ENCODE results near the gene LLGL2. TPM values are rescaled to one million over a fixed set of nuclear protein-coding genes. Genes with fewer than 3 reads are reported as not detected.
A peak's percentile ranks its signal among the peaks of the same experiment; 100 is the strongest.

Gene LLGL2
- total RNA-seq, 1 experiment from 2014 or later = 156 TPM

GRCh38 chr17:75547091-75547490, 21.6 kb downstream of the LLGL2 start:
- H3K27ac ChIP-seq = no peak overlapping the region
- H3K79me2 ChIP-seq (ENCODE audit: low read depth) = peaks cover 6% of the 10 kb centered on the region; the same call in 1 of the 2 replicates
- H2AFZ ChIP-seq = no peak overlapping the region
- ChIA-PET POLR2A (ENCODE audit: unreplicated experiment) (no interaction called here), CTCF (no interaction called here)
- no peaks in the 10 kb centered on the region for H3K9me3 ChIP-seq (ENCODE audit: insufficient read depth, low read depth)
- no peak for DNase-seq
- peaks cover 41% of the 10 kb centered on the region for H3F3A ChIP-seq (ENCODE audit: insufficient read depth, low read depth)
- no peaks in the 10 kb centered on the region for H4K20me1 ChIP-seq (ENCODE audit: insufficient read depth)
- H3K36me3 ChIP-seq (ENCODE audit: low read depth) = no peaks in the 10 kb centered on the region
- BruUV-seq (replicated peaks) = no TSS peak
- no peaks in the 10 kb centered on the region for H3K9me2 ChIP-seq (ENCODE audit: insufficient read depth)
- TF ChIP-seq EZH2 (IDR thresholded peaks at IDR 0.05; ENCODE audit: low read depth) (no peak), CTCF (conservative IDR thresholded peaks at IDR 0.05) (no peak)
- no peaks in the 10 kb centered on the region for H3K27me3 ChIP-seq (ENCODE audit: insufficient read depth, low read depth)
- H3K4me2 ChIP-seq = no peak overlapping the region
- no peak overlapping the region for H3K4me3 ChIP-seq
- H3K4me1 ChIP-seq (replicated peaks; ENCODE audit: insufficient read depth) = peaks cover 31% of the 10 kb centered on the region
- intact Hi-C loops (cut with micrococcal nuclease; ENCODE audit: unreplicated experiment) = loop anchor here (5.0 kb wide), 1 partner anchor 40 kb away; the partner anchor contains the start of gene MYO15B

- CTCF ChIA-PET = interaction anchor here (2.0 kb wide), 1 partner anchor 85 kb away, joined by 6 read pairs; the partner anchor contains the start of gene SMIM5
- POLR2A ChIA-PET (ENCODE audit: unreplicated experiment) = interaction anchor here (0.6 to 1.8 kb wide), 4 partner anchors 17 to 231 kb away, joined by 3 to 35 read pairs (median 15); partner anchors contain the start of gene LLGL2
These were observed 23.3 kb downstream of the LLGL2 start for GRCh38 chr17:75548813-75549212.

More at GRCh38 chr17:75548813-75549212, 23.3 kb downstream of the LLGL2 start:
- no peak for DNase-seq
- intact Hi-C loops (cut with micrococcal nuclease; ENCODE audit: unreplicated experiment) = loop anchor here (1.0 to 5.0 kb wide), 2 partner anchors 18 to 38 kb away; partner anchors contain the start of gene MYO15B
- no peaks in the 10 kb centered on the region for H3K36me3 ChIP-seq (ENCODE audit: low read depth)
- peak overlapping the region; percentile 94 for H3K27ac ChIP-seq
- H4K20me1 ChIP-seq (ENCODE audit: insufficient read depth) = no peaks in the 10 kb centered on the region
- H3K4me2 ChIP-seq = peak overlapping the region; percentile 80
- no peaks in the 10 kb centered on the region for H3K9me3 ChIP-seq (ENCODE audit: insufficient read depth, low read depth)
- H3K27me3 ChIP-seq (ENCODE audit: insufficient read depth, low read depth) = no peaks in the 10 kb centered on the region
- peaks cover 44% of the 10 kb centered on the region for H3F3A ChIP-seq (ENCODE audit: insufficient read depth, low read depth)
- H3K79me2 ChIP-seq (ENCODE audit: low read depth) = peaks cover 8% of the 10 kb centered on the region; the same call in 1 of the 2 replicates
- H3K4me3 ChIP-seq = peak overlapping the region; percentile 23; the same call in 1 of the 2 replicates
- no peaks in the 10 kb centered on the region for H3K9me2 ChIP-seq (ENCODE audit: insufficient read depth)
- TSS peak; percentile 93 for BruUV-seq (replicated peaks)
- peaks cover 31% of the 10 kb centered on the region for H3K4me1 ChIP-seq (replicated peaks; ENCODE audit: insufficient read depth)
- 0 out of 2 replicates have a peak overlapping the region, but pooled peaks have one; percentile 1 for H2AFZ ChIP-seq
- TF ChIP-seq CTCF (conservative IDR thresholded peaks at IDR 0.05) (no peak), EZH2 (IDR thresholded peaks at IDR 0.05; ENCODE audit: low read depth) (no peak)

Measured in PC-9 (cell line).